Activated CD4-positive, alpha-beta T cell treated with anti-CD3 and anti-CD28 coated beads for 36 hours (primary cell): ENCODE results near the gene BCL2L2. TPM values are rescaled to one million over a fixed set of nuclear protein-coding genes. Genes with fewer than 3 reads are reported as not detected.
"Not testable (repeated sequence)": the region's sequence is repeated elsewhere in the genome, so short reads cannot be mapped to it uniquely, and the experiment has no call there.

Experiments used
- ATAC-seq: fragments of 200-7000 bp; cut with Tn5 transposase; one replicate; pipeline ENCODE4 v1.10.0; 2021; ENCODE audit warnings: mild to moderate bottlenecking, moderate library complexity
- CTCF ChIA-PET: fragments of 350-600 bp; sonication (Branson Sonifier 250); formaldehyde crosslinking; loops from one replicate; lab custom pipeline; 2021; ENCODE audit warnings: antibody characterized with exemption; lab: Charles Lee
- POLR2A ChIA-PET: fragments of 350-600 bp; sonication (Branson Sonifier 250); formaldehyde crosslinking; loops from one replicate; lab custom pipeline; 2021; ENCODE audit warnings: antibody characterized with exemption, inconsistent platforms; lab: Charles Lee
- DNase-seq: peaks from one replicate; pipeline ENCODE4 v3.0.0-alpha.2; 2020
- H3K27ac Mint-ChIP-seq: one replicate; pipeline ENCODE4 v1.8.0; 2021; ENCODE audit warnings: mixed read lengths
- H3K27me3 Mint-ChIP-seq: one replicate; pipeline ENCODE4 v1.8.0; 2021; ENCODE audit warnings: mixed read lengths
- H3K36me3 Mint-ChIP-seq: one replicate; pipeline ENCODE4 v1.8.0; 2021; ENCODE audit warnings: low read depth, mixed read lengths
- H3K4me1 Mint-ChIP-seq: one replicate; pipeline ENCODE4 v1.8.0; 2021; ENCODE audit warnings: mixed read lengths
- H3K4me3 Mint-ChIP-seq: one replicate; pipeline ENCODE4 v1.8.0; 2021; ENCODE audit warnings: mild to moderate bottlenecking, moderate library complexity, mixed read lengths
- H3K9me3 Mint-ChIP-seq: one replicate; pipeline ENCODE4 v1.8.0; 2021; ENCODE audit warnings: low read depth, mixed read lengths
- intact Hi-C, 2 experiments: fragments of 100-400 bp; cut with DNase I in 1 of 2; cut with micrococcal nuclease in 1 of 2; formaldehyde crosslinking; loops; one replicate each; pipeline versions ENCODE4 v1.14.2 to v1.15.1; 2022 to 2024; cut with DNase I, micrococcal nuclease
- total RNA-seq, 2 experiments: library from RNA; stranded (reverse); gene quantifications; one replicate each; pipeline ENCODE4 v1.2.3, GENCODE V29; 2021

The BCL2L2 gene
- total RNA-seq, 2 experiments from 2014 or later: 0.73 to 1.2 TPM

DNA sequence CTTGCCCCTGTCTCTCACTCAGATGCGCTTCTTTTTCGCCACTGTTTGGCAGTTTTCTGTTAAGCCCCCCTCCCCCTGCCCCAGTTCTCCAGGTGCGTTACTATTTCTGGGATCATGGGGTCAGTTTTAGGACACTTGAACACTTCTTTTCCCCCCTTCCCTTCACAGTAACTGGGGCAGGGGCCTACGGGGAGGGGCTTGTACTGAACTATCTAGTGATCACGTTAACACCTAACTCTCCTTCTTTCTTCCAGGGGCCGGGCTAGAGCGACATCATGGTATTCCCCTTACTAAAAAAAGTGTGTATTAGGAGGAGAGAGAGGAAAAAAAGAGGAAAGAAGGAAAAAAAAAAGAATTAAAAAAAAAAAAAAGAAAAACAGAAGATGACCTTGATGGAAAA lies 18.4 kb downstream of the BCL2L2 start:
- peaks cover 20% of the 10 kb centered on the region for H3K4me1 Mint-ChIP-seq
- POLR2A ChIA-PET: interaction anchor here (0.6 kb wide), 1 partner anchor 15 kb away, joined by 7 read pairs; no protein-coding TSS in a partner anchor
- intact Hi-C loops: loop anchor here in 1 of 2 experiments (5.0 kb wide), 2 partner anchors 232 to 1117 kb away; partner anchors contain the start of genes SDR39U1 and THTPA
- no peaks in the 10 kb centered on the region for H3K27me3 Mint-ChIP-seq
- H3K9me3 Mint-ChIP-seq: no peaks in the 10 kb centered on the region
- ATAC-seq: no peak
- H3K4me3 Mint-ChIP-seq: no peak overlapping the region
- peaks cover 33% of the 10 kb centered on the region for H3K36me3 Mint-ChIP-seq
- H3K27ac Mint-ChIP-seq: no peak overlapping the region
- CTCF ChIA-PET: interaction anchor here (2.6 to 11.6 kb wide), 2 partner anchors 25 to 55 kb away, joined by 14 to 173 read pairs; partner anchors contain the start of gene PPP1R3E
- DNase-seq: no peak

DNA sequence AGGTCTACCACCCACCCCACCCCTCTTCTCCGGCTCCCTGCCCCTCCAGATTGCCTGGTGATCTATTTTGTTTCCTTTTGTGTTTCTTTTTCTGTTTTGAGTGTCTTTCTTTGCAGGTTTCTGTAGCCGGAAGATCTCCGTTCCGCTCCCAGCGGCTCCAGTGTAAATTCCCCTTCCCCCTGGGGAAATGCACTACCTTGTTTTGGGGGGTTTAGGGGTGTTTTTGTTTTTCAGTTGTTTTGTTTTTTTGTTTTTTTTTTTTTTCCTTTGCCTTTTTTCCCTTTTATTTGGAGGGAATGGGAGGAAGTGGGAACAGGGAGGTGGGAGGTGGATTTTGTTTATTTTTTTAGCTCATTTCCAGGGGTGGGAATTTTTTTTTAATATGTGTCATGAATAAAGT lies 19.1 kb downstream of the BCL2L2 start:
- H3K4me1 Mint-ChIP-seq: peaks cover 15% of the 10 kb centered on the region
- H3K36me3 Mint-ChIP-seq: peaks cover 33% of the 10 kb centered on the region
- ChIA-PET POLR2A (interaction anchor here (1.7 to 1.8 kb wide), 2 partner anchors 24 to 27 kb away, joined by 4 to 11 read pairs; partner anchors contain the start of genes PPP1R3E and SLC22A17), CTCF (interaction anchor here (0.6 to 11.6 kb wide), 7 partner anchors 26 to 57 kb away, joined by 3 to 173 read pairs (median 4); partner anchors contain the start of gene PPP1R3E)
- intact Hi-C loops, ATAC-seq, H3K9me3 Mint-ChIP-seq, H3K4me3 Mint-ChIP-seq, H3K27me3 Mint-ChIP-seq, DNase-seq, H3K27ac Mint-ChIP-seq: not testable (repeated sequence)

DNA sequence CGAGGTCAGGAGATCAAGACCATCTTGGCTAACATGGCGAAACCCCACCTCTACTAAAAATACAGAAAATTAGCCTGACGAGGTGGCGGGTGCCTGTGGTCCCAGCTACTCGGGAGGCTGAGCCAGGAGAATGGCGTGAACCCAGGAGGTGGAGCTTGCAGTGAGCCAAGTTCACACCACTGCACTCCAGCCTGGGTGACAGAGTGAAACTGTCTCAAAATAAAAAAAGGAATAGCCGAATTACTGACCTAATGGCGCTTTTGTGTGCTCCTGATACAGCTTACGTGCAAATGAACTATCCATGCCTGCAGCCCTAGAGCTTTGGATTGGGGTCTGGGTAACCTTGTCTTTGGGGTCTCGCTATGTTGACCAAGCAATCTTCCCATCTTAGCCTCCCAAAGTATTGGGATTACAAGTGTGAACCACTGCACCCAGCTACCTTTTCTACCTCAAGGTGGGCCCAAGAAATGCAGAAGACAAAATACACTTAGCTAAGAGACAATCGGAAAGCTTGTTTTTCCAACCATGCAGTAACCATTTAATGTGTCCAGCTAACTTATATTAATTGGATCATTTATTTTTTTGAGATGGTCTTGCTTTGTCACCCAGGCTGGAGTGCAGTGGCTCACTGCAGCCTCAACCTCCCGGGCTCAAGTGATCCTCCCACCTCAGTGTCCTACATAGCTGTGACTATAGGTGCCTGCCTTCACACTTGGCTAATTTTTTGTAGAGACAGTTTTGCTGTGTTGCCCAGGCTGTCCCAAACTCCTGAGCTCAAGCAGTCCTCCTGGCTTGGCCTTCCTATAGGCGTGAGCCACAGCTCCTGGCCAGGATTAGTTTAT lies 20.1 kb downstream of the BCL2L2 start:
- DNase-seq (no peak), ATAC-seq (no peak)
- POLR2A ChIA-PET: interaction anchor here (0.6 to 1.8 kb wide), 5 partner anchors 16 to 39 kb away, joined by 3 to 11 read pairs (median 3); partner anchors contain the start of genes PPP1R3E and SLC22A17
- Mint-ChIP-seq H3K9me3 (no peaks in the 10 kb centered on the region), H3K4me1 (peaks cover 15% of the 10 kb centered on the region), H3K4me3 (no peak overlapping the region), H3K36me3 (peaks cover 33% of the 10 kb centered on the region), H3K27me3 (no peaks in the 10 kb centered on the region), H3K27ac (peak overlapping the region; percentile 4)
- intact Hi-C loops: no loop called here
- CTCF ChIA-PET: interaction anchor here (0.8 to 11.6 kb wide), 21 partner anchors 9 to 304 kb away, joined by 3 to 173 read pairs (median 3); partner anchors contain the start of genes CMTM5 and PPP1R3E

DNA sequence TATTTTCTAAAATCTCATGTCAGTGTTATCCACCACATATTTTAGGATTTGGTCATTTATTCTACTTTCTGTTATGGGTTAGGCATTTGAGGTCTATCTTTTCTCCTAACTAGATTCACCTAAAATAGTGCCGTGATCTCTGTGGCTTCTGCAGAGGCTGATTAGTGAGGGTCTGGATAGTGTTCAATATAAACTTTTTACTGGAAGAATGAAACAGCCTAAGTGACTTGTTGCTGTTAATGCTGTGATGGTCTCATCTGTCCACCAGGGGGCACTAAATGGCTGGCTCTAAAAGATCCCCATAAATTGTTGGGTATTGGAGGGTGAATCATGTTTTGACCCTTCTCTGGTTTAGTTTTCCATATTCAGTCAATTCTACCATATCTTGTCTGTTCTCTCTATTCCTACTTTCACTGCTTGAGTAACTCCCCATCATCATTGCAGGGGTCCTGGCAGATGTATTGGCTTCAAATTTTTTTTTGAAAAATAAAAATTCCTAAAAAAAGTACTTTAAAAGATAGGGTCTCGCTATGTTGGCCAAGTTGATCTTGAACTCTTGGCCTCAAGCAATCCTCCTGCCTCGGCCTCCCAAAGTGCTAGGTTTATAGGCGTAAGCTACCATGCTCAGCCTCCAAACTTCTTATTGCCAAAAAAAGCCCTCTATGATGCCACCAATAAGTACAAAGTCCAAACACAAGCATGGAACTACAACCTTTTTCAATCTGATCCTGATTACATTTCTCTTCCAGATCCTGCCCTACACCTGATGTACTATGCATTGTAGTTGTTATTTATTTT lies 21.5 kb downstream of the BCL2L2 start:
- Mint-ChIP-seq H3K27me3 (no peaks in the 10 kb centered on the region), H3K4me1 (peaks cover 6% of the 10 kb centered on the region), H3K36me3 (peaks cover 19% of the 10 kb centered on the region), H3K27ac (no peak overlapping the region), H3K4me3 (no peak overlapping the region), H3K9me3 (no peaks in the 10 kb centered on the region)
- intact Hi-C loops: loop anchor here (1.0 to 2.0 kb wide), 3 partner anchors 52 to 234 kb away; no protein-coding TSS in a partner anchor
- peak; percentile 82 for DNase-seq
- ChIA-PET CTCF (interaction anchor here (1.1 to 2.5 kb wide), 6 partner anchors 12 to 133 kb away, joined by 3 to 24 read pairs (median 4); partner anchors contain the start of gene SLC22A17), POLR2A (no interaction called here)
- peak; percentile 92 for ATAC-seq

DNA sequence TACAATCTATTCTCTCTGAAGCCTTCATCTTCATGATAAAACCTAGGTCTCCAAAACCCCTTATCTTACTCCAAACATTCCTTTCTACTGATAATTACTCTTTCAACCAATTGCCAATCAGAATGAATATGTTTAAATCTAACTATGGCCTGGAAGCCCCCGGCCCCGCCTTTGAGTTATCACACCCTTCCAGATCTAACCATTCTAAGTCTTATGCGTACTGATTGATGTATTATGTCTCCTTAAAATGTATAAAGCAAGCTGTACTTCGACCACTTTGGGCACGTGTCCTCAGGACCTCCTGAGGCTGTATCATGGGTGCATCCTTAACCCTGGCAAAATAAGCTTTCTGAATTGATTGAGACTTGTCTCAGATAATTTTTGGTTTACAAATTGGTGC lies 29.0 kb downstream of the BCL2L2 start:
- ChIA-PET POLR2A (no interaction called here), CTCF (interaction anchor here (0.6 to 1.2 kb wide), 6 partner anchors 9 to 481 kb away, joined by 3 to 4 read pairs (median 3); no protein-coding TSS in a partner anchor)
- no peak overlapping the region for H3K27ac Mint-ChIP-seq

DNA sequence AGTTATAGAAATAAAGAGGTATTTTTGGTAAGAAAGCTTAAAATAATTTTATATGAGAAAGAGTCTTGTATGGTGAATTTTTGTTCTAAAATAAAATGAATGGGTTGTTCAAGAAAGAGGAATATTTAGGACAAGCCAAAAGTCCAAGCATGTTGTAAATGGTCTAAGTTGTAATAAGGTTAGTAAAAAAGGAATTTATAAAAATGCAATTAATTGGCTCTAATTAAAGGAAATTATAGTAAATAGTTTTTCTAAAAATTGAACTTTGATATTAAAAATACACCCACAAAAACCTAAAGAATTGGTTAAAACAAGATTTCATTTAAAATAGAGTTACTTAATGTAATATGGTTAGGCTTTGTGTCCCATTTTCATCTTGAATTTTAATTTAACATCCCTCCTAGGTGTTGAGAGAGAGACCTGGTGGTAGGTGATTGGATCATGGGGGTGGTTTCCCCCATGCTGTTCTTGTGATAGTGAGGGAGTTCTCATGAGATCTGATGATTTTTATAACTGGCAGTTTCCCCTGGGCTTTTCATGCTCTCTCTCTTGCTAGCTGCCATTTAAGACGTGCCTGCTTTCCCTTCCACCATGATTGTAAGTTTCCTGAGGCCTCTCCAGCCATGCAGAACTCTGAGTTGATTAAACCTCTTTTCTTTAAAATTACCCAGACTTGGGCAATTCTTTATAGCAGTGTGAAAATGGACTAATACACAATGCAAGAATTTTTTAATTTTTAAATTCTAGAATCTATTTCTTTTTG lies 33.1 kb downstream of the BCL2L2 start:
- H3K4me3 Mint-ChIP-seq: no peak overlapping the region
- no peaks in the 10 kb centered on the region for H3K4me1 Mint-ChIP-seq
- no peak overlapping the region for H3K27ac Mint-ChIP-seq
- ATAC-seq: no peak
- H3K27me3 Mint-ChIP-seq: peaks cover 9% of the 10 kb centered on the region
- H3K36me3 Mint-ChIP-seq: no peaks in the 10 kb centered on the region
- ChIA-PET POLR2A (interaction anchor here (0.6 kb wide), 1 partner anchor 15 kb away, joined by 7 read pairs; no protein-coding TSS in a partner anchor), CTCF (interaction anchor here (0.6 to 1.6 kb wide), 4 partner anchors 13 to 220 kb away, joined by 3 to 4 read pairs (median 4); no protein-coding TSS in a partner anchor)
- DNase-seq: no peak
- intact Hi-C loops: no loop called here
- no peaks in the 10 kb centered on the region for H3K9me3 Mint-ChIP-seq

More for the DNA sequence above, 29.0 kb downstream of the BCL2L2 start:
- DNase-seq (no peak), ATAC-seq (no peak)
- no peaks in the 10 kb centered on the region for H3K9me3 Mint-ChIP-seq
- no peaks in the 10 kb centered on the region for H3K36me3 Mint-ChIP-seq
- H3K4me1 Mint-ChIP-seq: no peaks in the 10 kb centered on the region
- intact Hi-C loops: no loop called here
- H3K4me3 Mint-ChIP-seq: no peak overlapping the region
- H3K27me3 Mint-ChIP-seq: peaks cover 11% of the 10 kb centered on the region

DNA sequence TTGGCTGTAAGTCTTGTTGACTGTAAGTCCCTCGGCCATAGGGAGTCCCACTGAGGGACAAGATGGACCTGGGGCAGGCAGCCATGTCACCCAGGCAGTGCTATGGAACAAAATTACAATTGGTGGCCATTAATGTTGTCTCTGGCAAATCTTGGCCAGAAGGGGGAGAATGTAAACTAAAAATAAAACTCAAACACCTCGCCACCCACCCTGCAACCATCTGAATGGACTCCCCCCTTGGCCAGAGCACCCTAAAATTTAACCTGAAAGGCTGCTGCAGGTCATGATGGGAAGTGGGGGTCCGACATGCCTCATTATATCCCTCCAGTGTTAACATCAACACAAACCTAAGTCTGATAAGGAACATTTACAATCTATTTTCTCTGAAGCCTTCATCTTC lies 37.8 kb downstream of the BCL2L2 start:
- CTCF ChIA-PET: interaction anchor here (1.0 to 2.1 kb wide), 4 partner anchors 10 to 36 kb away, joined by 3 to 8 read pairs (median 6); no protein-coding TSS in a partner anchor
- no peaks in the 10 kb centered on the region for H3K36me3 Mint-ChIP-seq
- intact Hi-C loops: no loop called here
- no peak overlapping the region for H3K4me3 Mint-ChIP-seq
- H3K27ac Mint-ChIP-seq: no peak overlapping the region
- POLR2A ChIA-PET: no interaction called here
- ATAC-seq (no peak), DNase-seq (no peak)
- H3K9me3 Mint-ChIP-seq: no peaks in the 10 kb centered on the region
- H3K27me3 Mint-ChIP-seq: no peaks in the 10 kb centered on the region
- no peaks in the 10 kb centered on the region for H3K4me1 Mint-ChIP-seq

DNA sequence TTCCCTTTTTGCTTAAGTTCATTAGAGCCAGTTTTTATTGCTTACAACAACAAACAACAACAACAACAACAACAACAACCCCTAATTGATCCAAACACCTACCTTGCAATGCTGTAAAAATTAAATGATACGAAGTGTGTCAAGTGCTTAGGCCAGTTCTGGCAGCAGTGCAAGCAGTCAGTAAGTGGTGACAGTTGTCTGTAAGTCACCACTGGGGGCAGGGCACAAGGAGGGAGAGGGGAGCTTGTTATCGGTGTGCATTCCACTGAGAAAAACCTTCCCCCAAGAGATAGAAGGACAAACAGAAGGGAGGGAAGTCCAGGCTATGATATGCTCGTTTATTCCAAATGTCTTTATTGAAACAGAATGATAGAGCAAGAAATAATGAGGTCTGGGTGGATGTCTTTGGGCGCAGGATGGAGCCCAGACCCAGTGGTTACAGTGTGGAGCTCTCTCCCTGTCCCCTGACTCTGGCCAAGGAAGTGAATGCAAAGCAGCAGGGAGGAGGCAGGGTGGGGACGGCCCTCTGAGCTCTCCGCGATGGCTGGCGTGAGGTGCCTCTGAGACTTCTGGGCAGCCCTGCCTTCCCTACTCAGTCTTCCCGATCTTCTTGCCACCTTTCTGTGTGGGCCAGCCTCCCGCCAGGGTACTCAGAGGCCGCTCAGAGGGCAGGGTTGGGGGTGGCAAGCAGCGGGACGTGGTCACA lies 39.5 kb downstream of the BCL2L2 start:
- H3K27ac Mint-ChIP-seq: no peak overlapping the region
- ATAC-seq: no peak

DNA sequence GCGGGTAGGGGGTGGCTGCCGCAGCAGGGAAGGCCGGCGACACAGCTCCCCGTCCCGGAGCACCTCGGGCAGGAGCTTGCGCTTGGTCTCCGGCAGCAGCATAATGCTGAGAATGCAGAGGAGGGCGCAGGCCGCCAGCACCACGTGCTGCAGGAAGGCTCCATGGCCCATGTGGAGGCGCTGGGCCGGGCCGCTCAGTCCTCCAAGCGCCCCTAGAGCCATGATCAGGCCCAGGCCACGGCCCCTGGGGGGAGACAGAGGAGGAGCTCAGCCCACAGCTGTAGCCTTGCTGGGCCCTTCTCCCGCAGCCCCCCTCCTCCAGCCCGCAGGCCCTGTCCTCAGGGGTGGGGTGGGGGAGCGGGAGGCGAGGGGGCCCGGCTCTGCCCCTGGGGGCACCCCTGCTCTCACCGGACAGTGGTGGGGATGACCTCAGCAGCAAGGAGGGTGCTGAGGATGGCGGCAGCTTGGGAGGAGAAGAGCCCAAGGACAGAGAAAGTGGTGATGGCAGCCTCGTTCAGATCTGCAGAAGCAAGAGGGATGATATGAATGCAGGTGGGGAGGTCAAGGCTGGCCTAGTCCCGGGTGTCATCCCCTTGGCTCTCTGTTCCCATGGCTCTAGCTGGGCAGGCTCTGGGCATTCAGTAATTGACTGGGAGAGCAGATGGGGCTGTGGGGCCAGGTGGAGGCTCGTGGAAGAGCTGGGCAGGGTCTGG lies 40.2 kb downstream of the BCL2L2 start:
- intact Hi-C loops: no loop called here
- ChIA-PET CTCF (interaction anchor here (0.7 to 2.1 kb wide), 3 partner anchors 12 to 55 kb away, joined by 3 to 8 read pairs (median 5); no protein-coding TSS in a partner anchor), POLR2A (no interaction called here)
- Mint-ChIP-seq H3K4me1 (peaks cover 3% of the 10 kb centered on the region), H3K9me3 (no peaks in the 10 kb centered on the region), H3K36me3 (no peaks in the 10 kb centered on the region), H3K27me3 (peaks cover 14% of the 10 kb centered on the region), H3K27ac (no peak overlapping the region), H3K4me3 (no peak overlapping the region)
- no peak for ATAC-seq
- DNase-seq: no peak

More for the DNA sequence above, 39.5 kb downstream of the BCL2L2 start:
- ChIA-PET CTCF (interaction anchor here (0.7 to 2.1 kb wide), 6 partner anchors 13 to 54 kb away, joined by 3 to 8 read pairs (median 4); no protein-coding TSS in a partner anchor), POLR2A (no interaction called here)
- Mint-ChIP-seq H3K36me3 (no peaks in the 10 kb centered on the region), H3K4me1 (peaks cover under 1% of the 10 kb centered on the region), H3K27me3 (peaks cover 10% of the 10 kb centered on the region), H3K4me3 (no peak overlapping the region), H3K9me3 (no peaks in the 10 kb centered on the region)
- intact Hi-C loops: no loop called here
- no peak for DNase-seq
